H1 (cell line): ENCODE measurements around the gene RRP7A.

ENCODE experiments used
- CEBPB ChIP-seq: IDR thresholded peaks from 2 replicates; pipeline ENCODE4 v1.6.1; 2012; ENCODE audit warnings: low read depth, low read length
- EP300 ChIP-seq, 2 experiments: IDR thresholded peaks; 1 replicate in 1 of 2; 2 replicates in 1 of 2; pipeline ENCODE4 v1.6.1; 2011 to 2012; ENCODE audit warnings: low read depth in 2 of 2, low read length in 2 of 2, mild to moderate bottlenecking in 2 of 2, borderline replicate concordance in 1 of 2, inconsistent platforms in 1 of 2, moderate library complexity in 1 of 2
- HDAC6 ChIP-seq: IDR thresholded peaks from one replicate; pipeline ENCODE4 v1.7.1; 2012; ENCODE audit warnings: low read depth, mild to moderate bottlenecking, inconsistent platforms, low read length, moderate library complexity
- JUN ChIP-seq: IDR thresholded peaks from 2 replicates; pipeline ENCODE4 v1.6.1; 2011; ENCODE audit warnings: low read depth, mild to moderate bottlenecking, improper control_type of control experiment, low read length
- JUND ChIP-seq: IDR thresholded peaks from 2 replicates; pipeline ENCODE4 v1.6.1; 2011; ENCODE audit warnings: mild to moderate bottlenecking, improper control_type of control experiment, low read length
- KDM1A ChIP-seq: fragments of 200-600, 300-600 bp; sonication (generic); IDR thresholded peaks from 2 replicates; pipeline ENCODE4 v1.7.1; 2016; ENCODE audit warnings: mild to moderate bottlenecking, low read length, borderline replicate concordance
- NRF1 ChIP-seq: IDR thresholded peaks from 2 replicates; pipeline ENCODE4 v1.6.1; 2011; ENCODE audit warnings: mild to moderate bottlenecking, low read depth, low read length, improper control_type of control experiment
- POLR2A ChIP-seq, 2 experiments: IDR thresholded peaks; 1 replicate in 1 of 2; 2 replicates in 1 of 2; pipeline ENCODE4 v1.6.1; 2011; ENCODE audit warnings: low read depth in 2 of 2, low read length in 2 of 2, mild to moderate bottlenecking in 2 of 2; ENCODE audit errors: control extremely low read depth in 1 of 2
- POLR2AphosphoS5 ChIP-seq: IDR thresholded peaks from 2 replicates; pipeline ENCODE4 v1.6.1; 2011; ENCODE audit warnings: low read depth, low read length
- SRF ChIP-seq: IDR thresholded peaks from 2 replicates; pipeline ENCODE4 v1.6.1; 2011; ENCODE audit warnings: mild to moderate bottlenecking, low read depth, low read length, moderate library complexity
- SUZ12 ChIP-seq: fragments of 200-600 bp; sonication (generic); IDR thresholded peaks from 2 replicates; pipeline ENCODE4 v1.6.1; 2012; ENCODE audit warnings: mild to moderate bottlenecking, inconsistent platforms, low read length, moderate library complexity, mixed read lengths
- TF ChIP-seq, protein P1 (sequence below), 3 experiments: IDR thresholded peaks; 1 replicate in 2 of 3; 2 replicates in 1 of 3; pipeline versions ENCODE4 v1.5.1 to v1.6.1; 2011; ENCODE audit warnings: low read length in 3 of 3, mild to moderate bottlenecking in 3 of 3, inconsistent platforms in 2 of 3, low read depth in 1 of 3, moderate library complexity in 1 of 3; ENCODE audit not compliant: insufficient read depth in 1 of 3; ENCODE audit errors: control extremely low read depth in 1 of 3
- TF ChIP-seq, protein P2 (sequence below): IDR thresholded peaks from 2 replicates; pipeline ENCODE4 v1.6.1; 2011; ENCODE audit warnings: low read length, improper control_type of control experiment

DNA sequence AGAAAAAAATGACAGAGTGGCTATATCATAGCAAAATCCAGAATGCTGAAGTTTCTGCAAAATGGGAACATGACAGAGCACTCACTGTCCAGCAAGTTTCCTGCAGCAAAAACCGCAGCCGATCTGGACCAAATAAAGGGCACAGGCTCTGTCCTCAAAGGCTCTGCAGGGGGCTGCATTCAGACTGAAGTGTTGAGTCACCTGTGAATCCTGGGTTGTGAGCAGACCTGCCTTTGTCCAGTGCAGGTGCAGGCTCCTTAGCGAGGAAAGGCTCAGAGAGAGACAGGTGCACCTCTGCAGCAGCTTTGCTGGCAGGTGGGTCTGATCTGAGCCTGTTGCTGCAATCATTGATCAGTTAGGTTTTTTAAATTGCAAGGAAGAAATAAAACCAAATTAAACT, 58.1 kb downstream of the RRP7A start:
- TF ChIP-seq EP300 (IDR thresholded peaks at IDR 0.05; ENCODE audit: borderline replicate concordance in 1 of 2, low read depth in 2 of 2, low read length in 2 of 2) (no peak), KDM1A (no peak), POLR2A (IDR thresholded peaks at IDR 0.05; ENCODE audit: control extremely low read depth in 1 of 2, low read depth in 2 of 2, low read length in 2 of 2) (no peak), CEBPB (0 out of 2 replicates have a peak, but pooled peaks have one; percentile 13), SUZ12 (no peak), SRF (no peak), POLR2AphosphoS5 (no peak), NRF1 (no peak), JUND (peak; percentile 60; the same call in 1 of the 2 replicates), JUN (no peak), HDAC6 (no peak)
- TF ChIP-seq, protein P1, sequence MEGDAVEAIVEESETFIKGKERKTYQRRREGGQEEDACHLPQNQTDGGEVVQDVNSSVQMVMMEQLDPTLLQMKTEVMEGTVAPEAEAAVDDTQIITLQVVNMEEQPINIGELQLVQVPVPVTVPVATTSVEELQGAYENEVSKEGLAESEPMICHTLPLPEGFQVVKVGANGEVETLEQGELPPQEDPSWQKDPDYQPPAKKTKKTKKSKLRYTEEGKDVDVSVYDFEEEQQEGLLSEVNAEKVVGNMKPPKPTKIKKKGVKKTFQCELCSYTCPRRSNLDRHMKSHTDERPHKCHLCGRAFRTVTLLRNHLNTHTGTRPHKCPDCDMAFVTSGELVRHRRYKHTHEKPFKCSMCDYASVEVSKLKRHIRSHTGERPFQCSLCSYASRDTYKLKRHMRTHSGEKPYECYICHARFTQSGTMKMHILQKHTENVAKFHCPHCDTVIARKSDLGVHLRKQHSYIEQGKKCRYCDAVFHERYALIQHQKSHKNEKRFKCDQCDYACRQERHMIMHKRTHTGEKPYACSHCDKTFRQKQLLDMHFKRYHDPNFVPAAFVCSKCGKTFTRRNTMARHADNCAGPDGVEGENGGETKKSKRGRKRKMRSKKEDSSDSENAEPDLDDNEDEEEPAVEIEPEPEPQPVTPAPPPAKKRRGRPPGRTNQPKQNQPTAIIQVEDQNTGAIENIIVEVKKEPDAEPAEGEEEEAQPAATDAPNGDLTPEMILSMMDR (IDR thresholded peaks at IDR 0.05; ENCODE audit: control extremely low read depth in 1 of 3, insufficient read depth in 1 of 3, low read depth in 1 of 3, low read length in 3 of 3) = no peak
- TF ChIP-seq, protein P2, sequence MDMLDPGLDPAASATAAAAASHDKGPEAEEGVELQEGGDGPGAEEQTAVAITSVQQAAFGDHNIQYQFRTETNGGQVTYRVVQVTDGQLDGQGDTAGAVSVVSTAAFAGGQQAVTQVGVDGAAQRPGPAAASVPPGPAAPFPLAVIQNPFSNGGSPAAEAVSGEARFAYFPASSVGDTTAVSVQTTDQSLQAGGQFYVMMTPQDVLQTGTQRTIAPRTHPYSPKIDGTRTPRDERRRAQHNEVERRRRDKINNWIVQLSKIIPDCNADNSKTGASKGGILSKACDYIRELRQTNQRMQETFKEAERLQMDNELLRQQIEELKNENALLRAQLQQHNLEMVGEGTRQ = no peak
